ENCODE data around the gene PSTPIP1.

The PSTPIP1 gene

GRCh38 chr15:77020348-77021087 lies 25.6 kb downstream of the PSTPIP1 start:
- H3K27ac ChIP-seq, result no peak overlapping the region
- no peak for TF ChIP-seq ZFX (IDR thresholded peaks at IDR 0.05; ENCODE audit: borderline replicate concordance)
- TF ChIP-seq CTCF (IDR thresholded peaks at IDR 0.05), result no peak

GRCh38 chr15:77021088-77021481 lies 26.2 kb downstream of the PSTPIP1 start:
- TF ChIP-seq CTCF (IDR thresholded peaks at IDR 0.05) (no peak), ZFX (IDR thresholded peaks at IDR 0.05; ENCODE audit: borderline replicate concordance) (no peak)
- H3K27ac ChIP-seq, result no peak overlapping the region

GRCh38 chr15:77021803-77022381 lies 27.0 kb downstream of the PSTPIP1 start:
- H3K27ac ChIP-seq, result no peak overlapping the region
- TF ChIP-seq ZFX (IDR thresholded peaks at IDR 0.05; ENCODE audit: borderline replicate concordance), result no peak
- TF ChIP-seq CTCF (IDR thresholded peaks at IDR 0.05), result no peak

- TF ChIP-seq ZFX (IDR thresholded peaks at IDR 0.05; ENCODE audit: borderline replicate concordance), result no peak
- no peak for TF ChIP-seq CTCF (IDR thresholded peaks at IDR 0.05)
- H3K27ac ChIP-seq, result no peak overlapping the region
Observed at GRCh38 chr15:77022646-77023575, 28.0 kb downstream of the PSTPIP1 start.

GRCh38 chr15:77023576-77024272 lies 28.8 kb downstream of the PSTPIP1 start:
- TF ChIP-seq CTCF (IDR thresholded peaks at IDR 0.05) (no peak), ZFX (IDR thresholded peaks at IDR 0.05; ENCODE audit: borderline replicate concordance) (no peak)
- no peak overlapping the region for H3K27ac ChIP-seq

GRCh38 chr15:77024273-77025082 lies 29.6 kb downstream of the PSTPIP1 start:
- no peak overlapping the region for H3K27ac ChIP-seq
- TF ChIP-seq ZFX (IDR thresholded peaks at IDR 0.05; ENCODE audit: borderline replicate concordance) (no peak), CTCF (IDR thresholded peaks at IDR 0.05) (peak; percentile 98)
